Natural killer cell (primary cell): ENCODE data around the gene RNASE11. TPM values are rescaled to one million over a fixed set of nuclear protein-coding genes. Genes with fewer than 3 reads are reported as not detected.
A peak's percentile ranks its signal among the peaks of the same experiment; 100 is the strongest.

Experiments used
- ATAC-seq, 3 donors: fragments of 150-1000 bp in 2 of 3; fragments of 200-7000 bp in 1 of 3; cut with Tn5 transposase; 1 replicate in 1 of 3; 2 replicates in 2 of 3; pipeline ENCODE4 v1.10.0; 2021; ENCODE audit warnings: mild to moderate bottlenecking in 2 of 3, moderate library complexity in 2 of 3
- DNase-seq, 2 donors: peaks; one replicate each; pipeline versions ENCODE4 v3.0.0 to v3.0.0-alpha.2; 2013 to 2021; ENCODE audit warnings: mixed read lengths in 1 of 2
- H3K27ac ChIP-seq: one replicate; pipeline ENCODE4 v1.5.1; 2013; ENCODE audit warnings: mild to moderate bottlenecking, low read length
- H3K27me3 ChIP-seq: one replicate; pipeline ENCODE4 v1.6.1; 2013; ENCODE audit warnings: low read length; ENCODE audit not compliant: control insufficient read depth, insufficient read depth
- H3K36me3 ChIP-seq: one replicate; pipeline ENCODE4 v1.6.1; 2013; ENCODE audit warnings: low read length; ENCODE audit not compliant: control insufficient read depth, insufficient read depth
- H3K4me1 ChIP-seq: one replicate; pipeline ENCODE4 v1.6.1; 2013; ENCODE audit warnings: low read length; ENCODE audit not compliant: control insufficient read depth, insufficient read depth
- H3K4me3 ChIP-seq: one replicate; pipeline ENCODE4 v1.5.1; 2013; ENCODE audit warnings: low read length
- H3K9me3 ChIP-seq: one replicate; pipeline ENCODE4 v1.6.1; 2013; ENCODE audit warnings: low read length; ENCODE audit not compliant: control insufficient read depth, insufficient read depth
- H3K27ac Mint-ChIP-seq, 2 donors: one replicate each; pipeline ENCODE4 v1.8.0; 2022; ENCODE audit warnings: mild to moderate bottlenecking in 2 of 2, mixed read lengths in 2 of 2, moderate library complexity in 1 of 2
- H3K27me3 Mint-ChIP-seq, 2 donors: one replicate each; pipeline ENCODE4 v1.8.0; 2022; ENCODE audit warnings: low read depth in 2 of 2, mixed read lengths in 2 of 2
- H3K36me3 Mint-ChIP-seq: one replicate; pipeline ENCODE4 v1.8.0; 2022; ENCODE audit warnings: mixed read lengths
- H3K4me1 Mint-ChIP-seq, 2 donors: one replicate each; pipeline ENCODE4 v1.8.0; 2022; ENCODE audit warnings: mixed read lengths in 2 of 2
- H3K4me3 Mint-ChIP-seq: one replicate; pipeline ENCODE4 v1.8.0; 2022; ENCODE audit warnings: mild to moderate bottlenecking, moderate library complexity, mixed read lengths
- H3K9me3 Mint-ChIP-seq, 2 donors: one replicate each; pipeline ENCODE4 v1.8.0; 2022; ENCODE audit warnings: mixed read lengths in 2 of 2
- CTCF ChIP-seq: fragments of 200-600 bp; IDR thresholded peaks from one replicate; pipeline ENCODE4 v1.8.0; 2022; ENCODE audit warnings: antibody characterized with exemption
- WGBS: methylation state at CpG from one replicate; pipeline ENCODE4 v1.1.7; 2013; ENCODE audit warnings: missing lambda C conversion rate; ENCODE audit not compliant: insufficient coverage; 5-methylcytosine and 5-hydroxymethylcytosine counted together
- intact Hi-C: fragments of 100-400 bp; cut with micrococcal nuclease; formaldehyde crosslinking; loops from one replicate; pipeline ENCODE4 v1.14.2; 2022
- total RNA-seq, 4 donors: library from RNA; stranded (reverse); fragments of 120-200 nt in 1 of 4; gene quantifications; one replicate each; pipeline versions ENCODE4 v1.2.3 to v1.2.4, GENCODE V29; 2013 to 2022

RNASE11 gene
- total RNA-seq, 3 donors from 2014 or later (not counting 1 experiment from before 2014, with no cell fraction given): not detected

- H3K36me3 Mint-ChIP-seq: no peaks in the 10 kb centered on the region
- H3K9me3 Mint-ChIP-seq: no peaks in the 10 kb centered on the region
- no peak overlapping the region for H3K27ac Mint-ChIP-seq
- H3K36me3 ChIP-seq: no peaks in the 10 kb centered on the region
- peak overlapping the region; percentile 2 for H3K27ac ChIP-seq
- peak; percentile 42 to 72 (median 44) for ATAC-seq
- peak; percentile 54 to 88 for DNase-seq
- no peaks in the 10 kb centered on the region for H3K27me3 ChIP-seq
- peak; percentile 98 for TF ChIP-seq CTCF
- peaks cover 15% of the 10 kb centered on the region for H3K4me1 ChIP-seq
- no peaks in the 10 kb centered on the region for H3K4me1 Mint-ChIP-seq
- no peak overlapping the region for H3K4me3 Mint-ChIP-seq
- WGBS: under 1% methylated on average over 41 of the region's 44 CpGs
- H3K4me3 ChIP-seq: peak overlapping the region; percentile 80
- H3K27me3 Mint-ChIP-seq: no peaks in the 10 kb centered on the region
- H3K9me3 ChIP-seq: no peaks in the 10 kb centered on the region
- intact Hi-C loops: loop anchor here (1.0 to 5.0 kb wide), 4 partner anchors 78 to 282 kb away; partner anchors contain the start of genes PARP2 and TEP1
Measured at GRCh38 chr14:20609215-20610001, 21.6 kb upstream of the RNASE11 start.

GRCh38 chr14:20608383-20609110, 20.7 kb upstream of the RNASE11 start:
- Histone ChIP-seq H3K36me3 (no peaks in the 10 kb centered on the region), H3K4me1 (peaks cover 8% of the 10 kb centered on the region), H3K27me3 (no peaks in the 10 kb centered on the region), H3K4me3 (no peak overlapping the region), H3K9me3 (no peaks in the 10 kb centered on the region), H3K27ac (no peak overlapping the region)
- ATAC-seq (no peak), DNase-seq (peak in 1 of 2 donors; percentile 19)
- Mint-ChIP-seq H3K4me1 (no peaks in the 10 kb centered on the region), H3K36me3 (no peaks in the 10 kb centered on the region), H3K9me3 (no peaks in the 10 kb centered on the region), H3K27me3 (no peaks in the 10 kb centered on the region), H3K4me3 (peak overlapping the region; percentile 69), H3K27ac (peak overlapping the region in 1 of 2 donors; percentile 71)
- 75% methylated on average over 7 of the region's 7 CpGs for WGBS
- intact Hi-C loops: loop anchor here (1.0 kb wide), 3 partner anchors 77 to 281 kb away; partner anchors contain the start of gene TEP1
- no peak for TF ChIP-seq CTCF

GRCh38 chr14:20607617-20608016, 19.8 kb upstream of the RNASE11 start:
- Mint-ChIP-seq H3K9me3 (no peaks in the 10 kb centered on the region), H3K4me1 (no peaks in the 10 kb centered on the region), H3K36me3 (no peaks in the 10 kb centered on the region), H3K4me3 (no peak overlapping the region), H3K27me3 (no peaks in the 10 kb centered on the region), H3K27ac (peak overlapping the region in 1 of 2 donors; percentile 10)
- intact Hi-C loops: no loop called here
- H3K36me3 ChIP-seq: no peaks in the 10 kb centered on the region
- WGBS: no CpG with 5 or more reads among the region's 5 CpGs
- no peaks in the 10 kb centered on the region for H3K27me3 ChIP-seq
- peaks cover 7% of the 10 kb centered on the region for H3K4me1 ChIP-seq
- DNase-seq (no peak), ATAC-seq (no peak)
- no peak overlapping the region for H3K4me3 ChIP-seq
- TF ChIP-seq CTCF: no peak
- H3K9me3 ChIP-seq: no peaks in the 10 kb centered on the region
- H3K27ac ChIP-seq: no peak overlapping the region
